Fibroblast of pulmonary artery (primary cell): ENCODE results near the gene PPT1.

Experiments used
- DNase-seq: peaks from one replicate; pipeline ENCODE4 v3.0.0-alpha.2; 2010; ENCODE audit warnings: low read depth
- H3K4me3 ChIP-seq: replicated peaks from 2 replicates; pipeline ENCODE4 v1.5.1; 2011; ENCODE audit warnings: low read depth, mild to moderate bottlenecking, control low read depth, low read length, moderate library complexity
- CTCF ChIP-seq: IDR thresholded peaks from 2 replicates; pipeline ENCODE4 v1.5.1; 2011; ENCODE audit warnings: mild to moderate bottlenecking, control low read depth, low read length, inconsistent platforms; ENCODE audit errors: missing control alignments

PPT1 gene

DNA sequence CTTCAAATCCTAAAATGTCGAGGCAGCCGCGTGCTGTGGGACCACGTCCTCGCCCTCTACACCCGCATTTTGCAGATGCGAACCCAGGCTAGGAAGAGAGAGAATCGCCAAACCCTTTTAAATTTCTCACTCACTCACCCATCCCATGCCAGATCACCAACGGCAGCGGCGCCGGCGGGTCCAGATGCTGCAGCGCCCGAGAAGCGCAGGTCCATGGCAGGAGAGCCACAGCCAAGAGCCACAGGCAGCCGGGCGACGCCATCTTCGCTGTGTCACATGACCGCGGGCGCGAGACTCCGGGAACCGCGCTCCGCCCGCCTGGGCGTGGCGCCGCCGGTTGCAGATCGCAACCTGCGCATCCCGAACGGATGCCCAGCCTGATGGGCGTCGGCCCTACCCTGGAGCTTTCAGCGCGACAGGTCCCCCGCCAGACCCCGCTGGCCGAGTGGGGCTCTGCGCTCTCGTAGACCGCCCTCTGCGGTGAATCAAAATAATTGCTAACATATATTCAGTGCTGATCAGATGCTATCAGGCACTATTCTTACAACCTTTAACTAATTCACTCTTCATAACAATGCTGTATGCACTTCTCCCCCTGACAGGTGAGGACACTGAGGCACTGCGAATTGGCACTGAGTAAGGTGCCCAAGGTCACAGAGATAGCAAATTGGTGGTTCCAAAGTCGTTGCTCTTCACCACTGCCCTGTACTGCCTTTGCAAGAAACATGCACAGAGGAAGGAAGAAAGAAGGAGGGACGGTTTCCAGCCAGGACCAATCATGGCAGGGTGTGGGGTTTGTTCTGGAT lies at the start of gene PPT1:
TSS of gene PPT1 (minus strand) at position 276 of the 806 bp plus-strand sequence. CDS start at position 262, 14 bp downstream.
- peak; percentile 24 for TF ChIP-seq CTCF
- H3K4me3 ChIP-seq, result peak within 1 kb of the TSS; percentile 84
- DNase-seq, result peak; percentile 67

DNA sequence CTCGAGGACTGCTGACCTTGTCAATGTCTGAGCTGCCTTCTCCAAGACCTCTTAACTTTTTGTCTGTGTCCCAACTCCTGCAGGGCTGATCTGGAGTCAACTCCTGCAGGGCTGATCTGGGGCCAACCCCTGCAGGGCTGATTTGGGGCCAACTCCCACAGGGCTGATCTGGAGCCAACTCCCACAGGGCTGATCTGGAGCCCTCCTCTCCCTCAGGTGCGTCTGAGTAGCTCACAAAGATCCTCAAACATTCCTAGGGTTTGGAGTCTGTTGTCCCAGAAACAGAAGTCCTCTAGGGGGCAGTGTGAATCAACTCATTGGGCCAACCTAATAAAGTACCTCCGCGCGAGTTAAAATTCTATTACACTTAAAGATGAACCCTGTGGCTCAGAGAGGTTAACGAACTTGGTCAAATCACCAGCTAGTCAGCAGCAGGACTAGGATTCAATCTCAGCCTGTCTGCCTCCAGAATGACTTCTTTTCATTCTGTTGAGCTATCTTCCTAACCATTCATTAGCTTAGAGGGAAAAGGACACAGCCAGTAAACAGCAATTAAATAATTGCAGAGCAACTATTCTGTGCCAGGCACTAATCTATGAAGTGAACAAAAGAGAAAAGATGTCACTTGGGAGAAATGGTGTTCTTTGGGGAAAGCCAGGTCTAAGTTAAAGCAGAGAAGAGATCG lies 47.0 kb upstream of the PPT1 start:
- TF ChIP-seq CTCF, result peak; percentile 85
- H3K4me3 ChIP-seq, result no peak overlapping the region
- DNase-seq, result peak; percentile 79

GRCh38 chr1:40141878-40142535 lies 45.0 kb upstream of the PPT1 start:
- H3K4me3 ChIP-seq, result no peak overlapping the region
- no peak for TF ChIP-seq CTCF
- peak; percentile 48 for DNase-seq

- H3K4me3 ChIP-seq, result no peak overlapping the region
- no peak for TF ChIP-seq CTCF
- DNase-seq, result no peak
Measured at GRCh38 chr1:40140211-40140973, 43.3 kb upstream of the PPT1 start.

GRCh38 chr1:40133839-40134238 lies 36.8 kb upstream of the PPT1 start:
- DNase-seq, result no peak
- no peak for TF ChIP-seq CTCF
- H3K4me3 ChIP-seq, result no peak overlapping the region

DNA sequence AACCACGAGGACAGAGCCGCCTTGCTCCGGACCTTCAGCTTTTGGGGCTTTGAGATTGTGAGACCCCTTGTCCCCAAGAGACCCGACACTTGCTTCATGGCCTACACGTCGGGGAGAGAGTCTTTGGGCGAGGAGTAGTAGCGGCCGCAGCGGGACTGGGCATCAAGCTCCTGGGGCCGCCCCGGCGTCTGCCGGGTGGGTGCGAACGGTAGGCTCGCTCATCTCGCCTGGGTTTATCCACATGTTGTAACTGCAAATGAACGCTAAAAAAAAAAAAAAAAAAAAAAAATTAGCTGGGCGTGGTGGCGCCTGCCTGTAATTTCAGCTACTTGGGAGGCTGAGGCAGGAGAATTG lies 36.2 kb upstream of the PPT1 start:
- no peak overlapping the region for H3K4me3 ChIP-seq
- no peak for DNase-seq
- no peak for TF ChIP-seq CTCF
